GM12878 (cell line): ENCODE results near the gene FCHSD2. TPM values are rescaled to one million over a fixed set of nuclear protein-coding genes. Genes with fewer than 3 reads are reported as not detected.
A peak's percentile ranks its signal among the peaks of the same experiment; 100 is the strongest.

ENCODE experiments used
- ATAC-seq: fragments of 200-7000 bp; cut with Tn5 transposase; 3 replicates; pipeline ENCODE4 v1.9.1; 2020; ENCODE audit warnings: mild to moderate bottlenecking, moderate library complexity
- BruUV-seq: library from RNA; stranded (reverse); fragments of 400-500 nt; replicated peaks from 2 replicates; lab custom pipeline; 2021; lab: Mats Ljungman, UMichigan
- CTCF ChIA-PET: fragments of 300-600 bp; sonication (Branson Sonifier 250); formaldehyde crosslinking; extraction: SDS; loops from one replicate; lab custom pipeline; 2021; ENCODE audit warnings: inconsistent platforms; lab: Yijun Ruan, JAX
- POLR2A ChIA-PET: fragments of 350-600 bp; formaldehyde crosslinking; extraction: SDS; loops from one replicate; lab custom pipeline; 2021; ENCODE audit warnings: inconsistent platforms; lab: Charles Lee
- RAD21 ChIA-PET: fragments of 300-600 bp; sonication (Branson Sonifier 250); formaldehyde crosslinking; loops from one replicate; lab custom pipeline; 2023; ENCODE audit warnings: antibody characterized with exemption; ENCODE audit not compliant: unreplicated experiment; lab: Charles Lee
- SMC1A ChIA-PET: fragments of 300-600 bp; sonication (Branson Sonifier 250); formaldehyde crosslinking; loops from one replicate; lab custom pipeline; 2023; ENCODE audit not compliant: unreplicated experiment, uncharacterized antibody; lab: Charles Lee
- DNase-seq: peaks from one replicate; pipeline ENCODE4 v3.0.0-alpha.2; 2011; ENCODE audit warnings: low read depth, low spot score
- FAIRE-seq: peaks from 3 replicates; lab custom pipeline; 2011; peaks lifted over from hg19 to GRCh38; lab: Jason Lieb, UNC
- H2AFZ ChIP-seq: 2 replicates; pipeline ENCODE4 v1.6.0; 2011; ENCODE audit warnings: low read depth, low read length, control low read depth; ENCODE audit not compliant: control insufficient read depth
- H3K27ac ChIP-seq: 2 replicates; pipeline ENCODE4 v1.5.1; 2011; ENCODE audit warnings: control low read depth; ENCODE audit not compliant: control insufficient read depth, insufficient read depth
- H3K27me3 ChIP-seq, 2 experiments: replicated peaks in 1 of 2; 2 replicates each; pipeline versions ENCODE4 v1.6.0 to v1.6.1; 2011; ENCODE audit warnings: low read length in 1 of 2; ENCODE audit not compliant: control insufficient read depth in 2 of 2, insufficient read depth in 2 of 2
- H3K36me3 ChIP-seq, 2 experiments: 2 replicates each; pipeline ENCODE4 v1.5.1; 2011; ENCODE audit warnings: low read length in 1 of 2; ENCODE audit not compliant: control insufficient read depth in 2 of 2, insufficient read depth in 2 of 2
- H3K4me1 ChIP-seq: 2 replicates; pipeline ENCODE4 v1.6.1; 2011; ENCODE audit warnings: mild to moderate bottlenecking, low read length, moderate library complexity, mixed read lengths; ENCODE audit not compliant: control insufficient read depth, insufficient read depth
- H3K4me2 ChIP-seq: 2 replicates; pipeline ENCODE4 v1.6.0; 2011; ENCODE audit warnings: control low read depth; ENCODE audit not compliant: control insufficient read depth, insufficient read depth
- H3K4me3 ChIP-seq: fragments of 200-600 bp; sonication (generic); 2 replicates; pipeline ENCODE4 v1.5.1; 2016
- H3K79me2 ChIP-seq: 2 replicates; pipeline ENCODE4 v1.6.0; 2011; ENCODE audit warnings: low read length; ENCODE audit not compliant: control insufficient read depth, insufficient read depth
- H3K9ac ChIP-seq: 2 replicates; pipeline ENCODE4 v1.8.0; 2011; ENCODE audit warnings: low read length, control low read depth, mixed read lengths; ENCODE audit not compliant: control insufficient read depth, insufficient read depth
- H3K9me3 ChIP-seq: replicated peaks from 3 replicates; pipeline ENCODE4 v1.5.1; 2011; ENCODE audit warnings: mild to moderate bottlenecking, low read length; ENCODE audit not compliant: control insufficient read depth, insufficient read depth
- H4K20me1 ChIP-seq: 2 replicates; pipeline ENCODE4 v1.6.0; 2011; ENCODE audit not compliant: control insufficient read depth, insufficient read depth
- NBN ChIP-seq: fragments of 450-650 bp; IDR thresholded peaks from 2 replicates; pipeline ENCODE4 v1.6.1; 2016
- SREBF1 ChIP-seq: IDR thresholded peaks from 2 replicates; pipeline ENCODE4 v1.6.1; 2012; ENCODE audit warnings: mild to moderate bottlenecking, low read length
- STAT3 ChIP-seq: IDR thresholded peaks from 2 replicates; pipeline ENCODE4 v1.6.1; 2011; ENCODE audit warnings: low read depth, low read length, improper control_type of control experiment
- TAF1 ChIP-seq: IDR thresholded peaks from 2 replicates; pipeline ENCODE4 v1.6.1; 2011; ENCODE audit warnings: mild to moderate bottlenecking, low read depth, low read length, borderline replicate concordance
- YBX1 ChIP-seq: fragments of 450-650 bp; IDR thresholded peaks from 2 replicates; pipeline ENCODE4 v1.6.1; 2016; ENCODE audit warnings: antibody characterized with exemption
- WGBS: methylation state at CpG from one replicate; pipeline ENCODE4 v1.1.6; 2016; ENCODE audit warnings: low lambda C conversion rate; ENCODE audit not compliant: insufficient replicate concordance, insufficient coverage; ENCODE audit errors: missing lambda C conversion rate; 5-methylcytosine and 5-hydroxymethylcytosine counted together
- in situ Hi-C: fragments of 300-500 bp; cut with MboI; formaldehyde crosslinking; loops from 9 replicates; pipeline ENCODE4 v1.14.3; 2018; ENCODE audit warnings: mixed read lengths
- intact Hi-C: fragments of 100-400 bp; cut with micrococcal nuclease; formaldehyde crosslinking; loops from one replicate; pipeline ENCODE4 v1.14.2; 2022; ENCODE audit not compliant: unreplicated experiment
- polyA plus RNA-seq, 11 experiments: library from polyadenylated mRNA; depleted of rRNA in 4 of 11; unstranded in 6 of 11; stranded (reverse) in 5 of 11; fragments of >200 nt; fragmentation: Nextera tagmentation in 4 of 11; fragmentation: Illumina TruSeq in 1 of 11; extraction: Ambion mirVana in 4 of 11; extraction: Trizol in 1 of 11; gene quantifications; 1 replicate in 1 of 11; 2 replicates in 10 of 11; pipeline versions ENCODE4 v1.2.1 to v1.2.3, GENCODE V29; 2011 to 2016; ENCODE audit warnings: inconsistent platforms in 2 of 11, missing spikeins in 2 of 11, low read depth in 1 of 11
- total RNA-seq, 4 experiments: library from RNA; depleted of rRNA in 3 of 4; stranded (reverse); fragments of >200 nt in 3 of 4; fragmentation: Illumina TruSeq in 1 of 4; extraction: Trizol in 1 of 4; gene quantifications; 2 replicates each; pipeline versions ENCODE4 v1.2.1 to v1.2.3, GENCODE V29; 2013 to 2021

FCHSD2 gene
- total and polyA plus RNA-seq, 10 of the 15 experiments (the other 5 are each of a cell fraction or from before 2014, with no cell fraction given): 13.2 to 89.8 (median 47.8) TPM

DNA sequence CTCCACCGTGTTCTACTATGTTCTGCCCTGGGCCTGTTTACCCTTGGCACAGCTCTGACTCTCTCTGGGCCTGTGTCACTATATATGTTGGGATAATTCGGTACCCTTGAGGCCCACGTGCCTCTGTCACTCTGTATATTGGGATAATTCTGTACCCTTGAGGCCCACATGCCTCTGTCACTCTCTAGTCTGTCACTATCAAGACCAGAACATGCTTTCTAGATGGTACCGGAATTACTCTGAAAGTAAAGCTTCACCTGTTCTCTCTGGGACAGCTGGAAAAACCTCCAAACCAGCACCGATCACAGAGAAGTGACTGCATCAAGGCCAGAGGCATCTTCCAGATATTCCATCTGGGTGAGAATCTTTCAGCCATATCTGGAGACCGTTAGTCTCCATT lies 9.3 kb upstream of the FCHSD2 start:
- FAIRE-seq: no peak
- WGBS: 86% methylated on average over 6 of the region's 6 CpGs
- Histone ChIP-seq H3K9me3 (no peaks in the 10 kb centered on the region), H2AFZ (no peak overlapping the region), H3K4me2 (no peak overlapping the region; the same call in 1 of the 2 replicates), H3K9ac (0 out of 2 replicates have a peak overlapping the region, but pooled peaks have one; percentile 2), H3K27ac (peak overlapping the region; percentile 98), H3K79me2 (peaks cover 3% of the 10 kb centered on the region; the same call in 1 of the 2 replicates), H4K20me1 (no peaks in the 10 kb centered on the region), H3K4me1 (peaks cover 93% of the 10 kb centered on the region), H3K27me3 (no peaks in the 10 kb centered on the region), H3K36me3 (no peaks in the 10 kb centered on the region), H3K4me3 (no peak overlapping the region)
- no peak for ATAC-seq
- DNase-seq: no peak
- TF ChIP-seq SREBF1: no peak
- ChIA-PET SMC1A (interaction anchor here (1.1 to 37.3 kb wide), 4 partner anchors 9 to 103 kb away, joined by 4 to 926 read pairs (median 24); partner anchors contain the start of gene FCHSD2), RAD21 (interaction anchor here (4.4 to 22.1 kb wide), 3 partner anchors 6 to 26 kb away, joined by 39 to 441 read pairs (median 441); partner anchors contain the start of gene FCHSD2), POLR2A (interaction anchor here (0.6 to 18.6 kb wide), 6 partner anchors 8 to 1014 kb away, joined by 3 to 384 read pairs (median 8); partner anchors contain the start of gene FCHSD2), CTCF (interaction anchor here (1.0 to 3.6 kb wide), 5 partner anchors 8 to 227 kb away, joined by 3 to 26 read pairs (median 5); partner anchors contain the start of gene FCHSD2)
- in situ Hi-C loops: no loop called here
- intact Hi-C loops: loop anchor here (5.0 to 10.0 kb wide), 2 partner anchors 179 to 407 kb away; no protein-coding TSS in a partner anchor
- BruUV-seq: no TSS peak

DNA sequence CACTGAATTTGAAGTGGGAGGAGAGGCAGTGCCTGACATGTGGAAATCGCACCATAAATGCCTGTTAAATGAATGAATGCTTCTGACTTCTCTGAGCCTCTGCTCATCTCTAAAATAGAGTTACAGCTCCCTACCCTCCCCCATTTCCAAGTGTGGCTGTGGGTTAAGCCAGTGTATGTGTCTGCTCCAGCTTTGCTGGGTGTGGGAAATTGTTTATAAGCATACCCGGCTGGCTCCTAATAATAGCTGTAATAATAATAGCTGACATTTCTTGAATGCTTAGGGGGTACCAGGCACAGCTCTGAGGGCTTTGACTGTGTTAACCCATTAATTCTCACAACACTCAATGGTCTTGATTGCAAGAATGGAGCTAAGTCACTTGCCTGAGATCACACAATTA lies 7.0 kb upstream of the FCHSD2 start:
- no peak overlapping the region for H3K9ac ChIP-seq
- 63% methylated on average over 2 of the region's 2 CpGs for WGBS
- TF ChIP-seq YBX1: no peak
- no peak for TF ChIP-seq NBN
- TF ChIP-seq TAF1: no peak
- TF ChIP-seq STAT3: no peak
- CTCF ChIA-PET: interaction anchor here (1.3 to 5.7 kb wide), 4 partner anchors 11 to 101 kb away, joined by 3 to 77 read pairs (median 6); no protein-coding TSS in a partner anchor
- H3K27ac ChIP-seq: peak overlapping the region; percentile 80
- no peaks in the 10 kb centered on the region for H3K36me3 ChIP-seq
- no peaks in the 10 kb centered on the region for H4K20me1 ChIP-seq
- in situ Hi-C loops: no loop called here
- peaks cover 85% of the 10 kb centered on the region for H3K4me1 ChIP-seq
- RAD21 ChIA-PET: interaction anchor here (0.6 to 22.1 kb wide), 5 partner anchors 9 to 186 kb away, joined by 3 to 441 read pairs (median 3); no protein-coding TSS in a partner anchor
- H3K4me2 ChIP-seq: peak overlapping the region; percentile 7
- no peaks in the 10 kb centered on the region for H3K79me2 ChIP-seq
- SMC1A ChIA-PET: interaction anchor here (37.3 kb wide), 1 partner anchor 20 kb away, joined by 926 read pairs; no protein-coding TSS in a partner anchor
- DNase-seq (no peak), ATAC-seq (no peak), FAIRE-seq (no peak)
- H3K9me3 ChIP-seq: no peaks in the 10 kb centered on the region
- H2AFZ ChIP-seq: no peak overlapping the region
- no peaks in the 10 kb centered on the region for H3K27me3 ChIP-seq
- POLR2A ChIA-PET: interaction anchor here (0.7 to 18.6 kb wide), 3 partner anchors 12 to 234 kb away, joined by 3 to 384 read pairs (median 7); no protein-coding TSS in a partner anchor
- intact Hi-C loops: no loop called here
- BruUV-seq: no TSS peak
- H3K4me3 ChIP-seq: no peak overlapping the region
